HepG2 (cell line): Measurements from ENCODE around the gene TTC39C. TPM values are rescaled to one million over a fixed set of nuclear protein-coding genes. Genes with fewer than 3 reads are reported as not detected.

Experiments
- BHLHE40 ChIP-seq: IDR thresholded peaks from 2 replicates; pipeline ENCODE4 v1.6.1; 2011; ENCODE audit warnings: low read length, improper control_type of control experiment
- CREB3 ChIP-seq: sonication (generic); formaldehyde crosslinking; IDR thresholded peaks from 2 replicates; pipeline ENCODE4 v1.5.0; 2020; ENCODE audit warnings: missing genetic modification reagents
- HNRNPUL1 ChIP-seq: fragments of 200-400 bp; formaldehyde crosslinking; IDR thresholded peaks from 2 replicates; pipeline ENCODE4 v1.6.1; 2017; ENCODE audit warnings: low read depth, mild to moderate bottlenecking, low read length, moderate library complexity
- NFATC3 ChIP-seq: sonication (generic); formaldehyde crosslinking; IDR thresholded peaks from 2 replicates; pipeline ENCODE4 v1.5.1; 2020; ENCODE audit warnings: mild to moderate bottlenecking, missing genetic modification reagents
- PRDM4 ChIP-seq: sonication (generic); formaldehyde crosslinking; IDR thresholded peaks from 2 replicates; pipeline ENCODE4 v1.9.0; 2021; ENCODE audit warnings: missing genetic modification reagents, borderline replicate concordance
- TEAD3 ChIP-seq: optimal IDR thresholded peaks from 2 replicates; pipeline ENCODE3; 2016; ENCODE audit warnings: borderline replicate concordance
- TERF1 ChIP-seq: sonication (generic); formaldehyde crosslinking; IDR thresholded peaks from 2 replicates; pipeline ENCODE4 v1.8.0; 2022; ENCODE audit warnings: mild to moderate bottlenecking, missing genetic modification reagents, moderate library complexity
- ZBTB3 ChIP-seq: sonication (generic); formaldehyde crosslinking; IDR thresholded peaks from 2 replicates; pipeline ENCODE4 v1.4.0; 2020; ENCODE audit warnings: low read depth, mild to moderate bottlenecking, moderate library complexity, missing genetic modification reagents, borderline replicate concordance
- ZBTB38 ChIP-seq: sonication (generic); formaldehyde crosslinking; IDR thresholded peaks from 2 replicates; pipeline ENCODE4 v1.5.1; 2020; ENCODE audit warnings: mild to moderate bottlenecking, missing genetic modification reagents
- ZBTB40 ChIP-seq, 2 experiments: fragments of 450-650 bp in 1 of 2; sonication (generic) in 1 of 2; formaldehyde crosslinking in 1 of 2; IDR thresholded peaks; 2 replicates each; pipeline versions ENCODE4 v1.6.1 to v1.8.0; 2016 to 2022; ENCODE audit warnings: antibody characterized with exemption in 1 of 2, mild to moderate bottlenecking in 1 of 2, missing genetic modification reagents in 1 of 2
- ZNF740 ChIP-seq: sonication (generic); formaldehyde crosslinking; IDR thresholded peaks from 2 replicates; pipeline ENCODE4 v1.4.0; 2020; ENCODE audit warnings: missing genetic modification reagents
- ZNF878 ChIP-seq: sonication (generic); formaldehyde crosslinking; IDR thresholded peaks from 2 replicates; pipeline ENCODE4 v1.8.1; 2023; ENCODE audit warnings: mild to moderate bottlenecking, missing genetic modification reagents, moderate library complexity
- polyA plus RNA-seq, 8 experiments: library from polyadenylated mRNA; depleted of rRNA in 3 of 8; stranded (reverse) in 7 of 8; unstranded in 1 of 8; fragments of >200 nt; fragmentation: Illumina TruSeq in 4 of 8; extraction: Trizol in 4 of 8; gene quantifications; 2 replicates each; pipeline versions ENCODE4 v1.2.1 to v1.2.3, GENCODE V29; 2011 to 2016; ENCODE audit warnings: low read depth in 4 of 8, missing spikeins in 1 of 8, mixed read lengths in 1 of 8; ENCODE audit not compliant: insufficient read depth in 1 of 8
- total RNA-seq, 5 experiments: library from RNA; depleted of rRNA; stranded (reverse); fragments of >200 nt; fragmentation: Illumina TruSeq; extraction: Trizol; gene quantifications; 2 replicates each; pipeline ENCODE4 v1.2.3, GENCODE V29; 2016; ENCODE audit warnings: low read depth in 1 of 5
- TF ChIP-seq, protein P1 (sequence below): IDR thresholded peaks from 2 replicates; pipeline ENCODE4 v1.6.1; 2016; ENCODE audit warnings: mild to moderate bottlenecking, missing biosample characterization, missing genetic modification reagents

TTC39C gene
- total and polyA plus RNA-seq, 2 of the 13 experiments (the other 11 are each of a cell fraction or from before 2014, with no cell fraction given) = 19.1 to 25.9 TPM

- TF ChIP-seq ZNF740 (CRISPR knock-in tag) (no peak), BHLHE40 (peak; percentile 26; the same call in 1 of the 2 replicates), CREB3 (CRISPR knock-in tag) (no peak), ZBTB3 (CRISPR knock-in tag) (no peak), PRDM4 (CRISPR knock-in tag) (no peak), ZBTB38 (CRISPR knock-in tag) (peak; percentile 52; the same call in 1 of the 2 replicates), ZNF878 (CRISPR knock-in tag) (no peak), TERF1 (CRISPR knock-in tag) (no peak), TEAD3 (CRISPR knock-in tag) (peak; percentile 81), HNRNPUL1 (no peak), NFATC3 (CRISPR knock-in tag) (no peak), ZBTB40 (IDR thresholded peaks at IDR 0.05) (no peak), ZBTB40 (CRISPR knock-in tag; IDR thresholded peaks at IDR 0.05) (peak; percentile 63; the same call in 1 of the 2 replicates)
- TF ChIP-seq, protein P1, sequence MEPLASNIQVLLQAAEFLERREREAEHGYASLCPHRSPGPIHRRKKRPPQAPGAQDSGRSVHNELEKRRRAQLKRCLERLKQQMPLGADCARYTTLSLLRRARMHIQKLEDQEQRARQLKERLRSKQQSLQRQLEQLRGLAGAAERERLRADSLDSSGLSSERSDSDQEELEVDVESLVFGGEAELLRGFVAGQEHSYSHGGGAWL = no peak
Measured at GRCh38 chr18:24112874-24113615, 98.5 kb downstream of the TTC39C start (continued).
